SK-N-SH treated with all-trans-retinoic acid at 6 μM for 48 hours (cell line): Measurements from ENCODE around the gene FBLN7.

ENCODE experiments used
- ATAC-seq: fragments of 200-7000 bp; cut with Tn5 transposase; 3 replicates; pipeline ENCODE4 v1.9.1; 2020; ENCODE audit warnings: mild to moderate bottlenecking, moderate library complexity
- ARNTL ChIP-seq: fragments of 450-650 bp; formaldehyde crosslinking; IDR thresholded peaks from 2 replicates; pipeline ENCODE4 v1.5.0; 2020; ENCODE audit warnings: low read depth, mild to moderate bottlenecking, moderate library complexity, borderline replicate concordance
- BACH2 ChIP-seq: fragments of 250-450 bp; sonication (Bioruptor Pico); IDR thresholded peaks from 2 replicates; pipeline ENCODE4 v1.9.0; 2021; ENCODE audit warnings: mild to moderate bottlenecking, borderline replicate concordance
- CREB5 ChIP-seq: fragments of 250-450 bp; sonication (Bioruptor Pico); IDR thresholded peaks from 2 replicates; pipeline ENCODE4 v1.5.1; 2020; ENCODE audit warnings: low read depth, mild to moderate bottlenecking, moderate library complexity
- CSDC2 ChIP-seq: fragments of 250-450 bp; sonication (Bioruptor Pico); IDR thresholded peaks from 2 replicates; pipeline ENCODE4 v1.5.0; 2020; ENCODE audit warnings: mild to moderate bottlenecking, moderate library complexity
- CSRNP3 ChIP-seq: fragments of 250-450 bp; sonication (Bioruptor Pico); IDR thresholded peaks from 2 replicates; pipeline ENCODE4 v1.5.1; 2021; ENCODE audit warnings: mild to moderate bottlenecking, moderate library complexity
- ESRRG ChIP-seq: fragments of 250-450 bp; sonication (Bioruptor Pico); IDR thresholded peaks from 2 replicates; pipeline ENCODE4 v1.6.1; 2021; ENCODE audit warnings: mild to moderate bottlenecking
- GLIS3 ChIP-seq: fragments of 250-450 bp; sonication (Bioruptor Pico); IDR thresholded peaks from 2 replicates; pipeline ENCODE4 v1.5.0; 2020; ENCODE audit warnings: mild to moderate bottlenecking, moderate library complexity
- PATZ1 ChIP-seq: fragments of 250-450 bp; sonication (Bioruptor Pico); IDR thresholded peaks from 2 replicates; pipeline ENCODE4 v1.8.0; 2020; ENCODE audit warnings: mild to moderate bottlenecking, moderate library complexity, borderline replicate concordance
- POU6F1 ChIP-seq: fragments of 250-450 bp; sonication (Bioruptor Pico); IDR thresholded peaks from 2 replicates; pipeline ENCODE4 v1.8.0; 2021; ENCODE audit warnings: low read depth, mild to moderate bottlenecking, moderate library complexity, borderline replicate concordance
- PPARA ChIP-seq: fragments of 250-450 bp; sonication (Bioruptor Pico); IDR thresholded peaks from 2 replicates; pipeline ENCODE4 v1.5.0; 2020; ENCODE audit warnings: mild to moderate bottlenecking, borderline replicate concordance
- RARB ChIP-seq: fragments of 250-450 bp; sonication (Bioruptor Pico); IDR thresholded peaks from 2 replicates; pipeline ENCODE4 v1.8.0; 2021; ENCODE audit warnings: mild to moderate bottlenecking, moderate library complexity
- SNAI2 ChIP-seq: fragments of 250-450 bp; sonication (Bioruptor Pico); IDR thresholded peaks from 2 replicates; pipeline ENCODE4 v1.5.0; 2020; ENCODE audit warnings: mild to moderate bottlenecking, moderate library complexity
- TCF4 ChIP-seq: fragments of 250-450 bp; sonication (Bioruptor Pico); IDR thresholded peaks from 2 replicates; pipeline ENCODE4 v1.8.0; 2021; ENCODE audit warnings: mild to moderate bottlenecking, moderate library complexity, borderline replicate concordance
- TOX ChIP-seq: fragments of 250-450 bp; sonication (Bioruptor Pico); IDR thresholded peaks from 2 replicates; pipeline ENCODE4 v1.8.0; 2021; ENCODE audit warnings: mild to moderate bottlenecking, moderate library complexity, borderline replicate concordance
- TSHZ2 ChIP-seq: fragments of 250-450 bp; sonication (Bioruptor Pico); IDR thresholded peaks from 2 replicates; pipeline ENCODE4 v1.5.0; 2020; ENCODE audit warnings: mild to moderate bottlenecking, moderate library complexity
- ZC3H10 ChIP-seq: fragments of 250-450 bp; sonication (Bioruptor Pico); IDR thresholded peaks from 2 replicates; pipeline ENCODE4 v1.5.1; 2021; ENCODE audit warnings: mild to moderate bottlenecking, moderate library complexity
- ZFP3 ChIP-seq: fragments of 250-450 bp; sonication (Bioruptor Pico); IDR thresholded peaks from 2 replicates; pipeline ENCODE4 v1.5.0; 2020; ENCODE audit warnings: mild to moderate bottlenecking, moderate library complexity
- ZFP30 ChIP-seq: fragments of 450-650 bp; formaldehyde crosslinking; IDR thresholded peaks from 2 replicates; pipeline ENCODE4 v1.5.0; 2022; ENCODE audit warnings: mild to moderate bottlenecking, moderate library complexity
- ZNF565 ChIP-seq: fragments of 450-650 bp; formaldehyde crosslinking; conservative IDR thresholded peaks from 2 replicates; pipeline ENCODE4 v1.5.0; 2020; ENCODE audit warnings: low read depth, mild to moderate bottlenecking, moderate library complexity
- ZNF70 ChIP-seq: fragments of 450-650 bp; formaldehyde crosslinking; IDR thresholded peaks from 2 replicates; pipeline ENCODE4 v1.5.0; 2020; ENCODE audit warnings: mild to moderate bottlenecking, moderate library complexity
- ZNF8 ChIP-seq: fragments of 450-650 bp; formaldehyde crosslinking; IDR thresholded peaks from 2 replicates; pipeline ENCODE4 v1.5.0; 2020; ENCODE audit warnings: mild to moderate bottlenecking, moderate library complexity

Gene FBLN7

GRCh38 chr2:112198780-112199179 is 60.6 kb downstream of the FBLN7 start (continued):
- TF ChIP-seq TSHZ2 (CRISPR knock-in tag) (no peak), ZNF70 (no peak), PPARA (CRISPR knock-in tag) (no peak), GLIS3 (no peak), RARB (CRISPR knock-in tag) (no peak), ZC3H10 (CRISPR knock-in tag) (no peak), ZFP30 (CRISPR knock-in tag) (no peak), TOX (CRISPR knock-in tag) (no peak), ZNF565 (CRISPR knock-in tag) (no peak), ESRRG (CRISPR knock-in tag) (no peak), CREB5 (CRISPR knock-in tag) (no peak)
- TF ChIP-seq, all 23 proteins: peak for 0

- TF ChIP-seq CSDC2 (CRISPR knock-in tag) (no peak), SNAI2 (CRISPR knock-in tag) (no peak), GLIS3 (no peak), TSHZ2 (CRISPR knock-in tag) (no peak), TOX (CRISPR knock-in tag) (no peak), ARNTL (CRISPR knock-in tag) (no peak), ZNF8 (no peak), BACH2 (no peak), ESRRG (CRISPR knock-in tag) (no peak), CSRNP3 (CRISPR knock-in tag) (no peak), POU6F1 (CRISPR knock-in tag) (no peak), PATZ1 (CRISPR knock-in tag) (no peak), ZFP3 (CRISPR knock-in tag) (no peak), RARB (CRISPR knock-in tag) (no peak), ZNF70 (no peak), ZNF565 (CRISPR knock-in tag) (no peak), PPARA (CRISPR knock-in tag) (no peak), TCF4 (CRISPR knock-in tag) (no peak)
- ATAC-seq, result no peak; the same call in 2 of the 3 replicates
Measured at GRCh38 chr2:112199188-112199587, 61.0 kb downstream of the FBLN7 start.
